ENCODE measurements around the gene ZNF831.

Gene ZNF831

DNA sequence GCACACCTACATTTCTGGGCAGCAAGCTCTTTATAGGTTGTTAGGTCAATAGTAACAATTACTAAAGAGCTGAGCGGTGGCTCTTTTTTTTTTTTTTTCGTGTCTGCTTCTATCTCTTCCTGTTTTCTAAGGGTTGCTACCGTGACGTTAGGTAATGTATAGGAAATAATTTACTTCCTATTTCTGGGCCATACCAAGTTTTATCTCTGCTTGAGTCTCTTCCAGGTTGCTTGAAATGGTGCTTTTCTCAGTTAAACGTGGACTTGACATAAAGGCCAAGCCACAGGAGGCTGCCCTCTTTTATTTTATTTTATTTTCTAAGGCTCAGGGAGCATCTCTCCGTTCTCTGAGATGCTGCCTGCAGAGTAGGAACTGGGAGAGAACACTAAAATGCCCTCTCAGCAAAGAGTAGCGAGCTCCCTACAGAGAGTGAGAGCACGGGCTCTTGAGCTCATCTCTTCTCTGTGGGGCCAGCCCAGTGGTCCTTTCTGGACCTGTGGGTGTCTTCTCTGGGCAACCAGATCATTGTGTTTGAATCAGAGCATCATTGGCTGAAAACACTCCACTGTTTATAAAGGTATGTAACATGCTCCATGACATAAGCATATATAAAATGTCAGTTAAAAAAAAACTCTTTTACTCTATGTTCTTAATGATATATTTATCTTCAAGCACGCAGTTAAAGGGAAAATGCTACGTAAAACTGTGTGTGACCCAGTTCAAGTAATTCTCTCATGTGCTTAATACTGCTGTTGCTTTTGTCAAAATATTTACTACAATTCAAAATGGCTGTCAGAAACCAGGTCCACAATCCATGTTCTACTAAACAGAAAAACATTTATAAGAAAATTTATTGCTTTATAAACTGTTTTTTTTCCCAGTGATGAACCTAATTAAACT, at the start of gene ZNF831:
ZNF831 (plus strand) TSS at position 191 of the 900 bp plus-strand sequence. CDS start 27,199 bp downstream, outside the sequence.
- no peak within 1 kb of the TSS for H3K4me3 ChIP-seq (replicated peaks in 1 of 2; ENCODE audit: low read depth in 2 of 2, low read length in 2 of 2)
- TF ChIP-seq, protein P1, sequence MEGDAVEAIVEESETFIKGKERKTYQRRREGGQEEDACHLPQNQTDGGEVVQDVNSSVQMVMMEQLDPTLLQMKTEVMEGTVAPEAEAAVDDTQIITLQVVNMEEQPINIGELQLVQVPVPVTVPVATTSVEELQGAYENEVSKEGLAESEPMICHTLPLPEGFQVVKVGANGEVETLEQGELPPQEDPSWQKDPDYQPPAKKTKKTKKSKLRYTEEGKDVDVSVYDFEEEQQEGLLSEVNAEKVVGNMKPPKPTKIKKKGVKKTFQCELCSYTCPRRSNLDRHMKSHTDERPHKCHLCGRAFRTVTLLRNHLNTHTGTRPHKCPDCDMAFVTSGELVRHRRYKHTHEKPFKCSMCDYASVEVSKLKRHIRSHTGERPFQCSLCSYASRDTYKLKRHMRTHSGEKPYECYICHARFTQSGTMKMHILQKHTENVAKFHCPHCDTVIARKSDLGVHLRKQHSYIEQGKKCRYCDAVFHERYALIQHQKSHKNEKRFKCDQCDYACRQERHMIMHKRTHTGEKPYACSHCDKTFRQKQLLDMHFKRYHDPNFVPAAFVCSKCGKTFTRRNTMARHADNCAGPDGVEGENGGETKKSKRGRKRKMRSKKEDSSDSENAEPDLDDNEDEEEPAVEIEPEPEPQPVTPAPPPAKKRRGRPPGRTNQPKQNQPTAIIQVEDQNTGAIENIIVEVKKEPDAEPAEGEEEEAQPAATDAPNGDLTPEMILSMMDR (IDR thresholded peaks at IDR 0.05; ENCODE audit: low read depth, low read length): no peak
- DNase-seq (ENCODE audit: low read depth in 2 of 2): no peak

DNA sequence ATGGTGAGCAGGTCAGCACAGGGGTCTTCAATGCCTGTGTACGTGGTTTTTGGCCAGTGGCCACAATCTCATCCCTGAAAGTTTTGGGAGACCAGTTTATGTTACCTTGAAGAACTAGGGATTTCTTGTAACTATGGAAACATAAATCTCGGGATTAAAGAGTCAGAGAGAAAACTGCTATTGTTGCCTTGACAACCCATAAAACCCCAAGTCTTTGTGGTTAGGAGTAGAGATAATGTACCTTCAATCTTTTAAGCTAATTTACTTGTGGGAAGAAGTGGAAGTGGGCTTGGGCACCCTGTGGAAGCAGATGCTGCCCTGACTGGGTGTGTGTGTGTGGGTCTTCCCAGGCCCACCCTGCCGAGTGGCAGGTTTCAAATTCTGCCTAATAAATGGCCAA, 46.1 kb upstream of the ZNF831 start:
- TF ChIP-seq, protein P1 (IDR thresholded peaks at IDR 0.05; ENCODE audit: low read depth, low read length): no peak
- DNase-seq (ENCODE audit: low read depth in 2 of 2): no peak
- no peak overlapping the region for H3K4me3 ChIP-seq (replicated peaks in 1 of 2; ENCODE audit: low read depth in 2 of 2, low read length in 2 of 2)

- H3K4me3 ChIP-seq (replicated peaks in 1 of 2; ENCODE audit: low read depth in 2 of 2, low read length in 2 of 2): no peak overlapping the region
- DNase-seq (ENCODE audit: low read depth in 2 of 2): no peak
- TF ChIP-seq, protein P1 (IDR thresholded peaks at IDR 0.05; ENCODE audit: low read depth, low read length): no peak
These were observed 44.8 kb upstream of the ZNF831 start for GRCh38 chr20:59118855-59119254.

DNA sequence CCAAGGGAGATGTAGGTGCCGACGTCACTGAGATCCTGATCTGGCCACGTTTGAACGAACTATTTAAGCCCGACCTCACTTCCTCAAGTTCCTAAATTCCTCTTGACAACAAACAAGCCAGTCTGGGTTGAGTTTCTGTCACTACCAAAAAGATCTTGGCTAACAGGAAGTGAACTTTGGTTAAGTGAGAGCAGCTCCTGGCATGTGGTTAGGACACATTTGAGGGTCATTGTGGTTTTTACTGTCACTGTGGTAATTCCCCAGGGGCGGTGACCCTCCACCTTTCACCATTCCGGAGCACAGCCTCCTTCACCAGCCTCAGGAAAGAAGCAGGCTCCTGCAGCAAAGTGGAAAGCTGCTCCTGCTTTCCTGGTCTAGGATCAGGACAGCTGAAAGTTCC, 43.1 kb upstream of the ZNF831 start:
- TF ChIP-seq, protein P1 (IDR thresholded peaks at IDR 0.05; ENCODE audit: low read depth, low read length): no peak
- H3K4me3 ChIP-seq (replicated peaks in 1 of 2; ENCODE audit: low read depth in 2 of 2, low read length in 2 of 2): no peak overlapping the region
- no peak for DNase-seq (ENCODE audit: low read depth in 2 of 2)

GRCh38 chr20:59120919-59121318, 42.7 kb upstream of the ZNF831 start:
- H3K4me3 ChIP-seq (replicated peaks in 1 of 2; ENCODE audit: low read depth in 2 of 2, low read length in 2 of 2): no peak overlapping the region
- TF ChIP-seq, protein P1 (IDR thresholded peaks at IDR 0.05; ENCODE audit: low read depth, low read length): no peak
- no peak for DNase-seq (ENCODE audit: low read depth in 2 of 2)

DNA sequence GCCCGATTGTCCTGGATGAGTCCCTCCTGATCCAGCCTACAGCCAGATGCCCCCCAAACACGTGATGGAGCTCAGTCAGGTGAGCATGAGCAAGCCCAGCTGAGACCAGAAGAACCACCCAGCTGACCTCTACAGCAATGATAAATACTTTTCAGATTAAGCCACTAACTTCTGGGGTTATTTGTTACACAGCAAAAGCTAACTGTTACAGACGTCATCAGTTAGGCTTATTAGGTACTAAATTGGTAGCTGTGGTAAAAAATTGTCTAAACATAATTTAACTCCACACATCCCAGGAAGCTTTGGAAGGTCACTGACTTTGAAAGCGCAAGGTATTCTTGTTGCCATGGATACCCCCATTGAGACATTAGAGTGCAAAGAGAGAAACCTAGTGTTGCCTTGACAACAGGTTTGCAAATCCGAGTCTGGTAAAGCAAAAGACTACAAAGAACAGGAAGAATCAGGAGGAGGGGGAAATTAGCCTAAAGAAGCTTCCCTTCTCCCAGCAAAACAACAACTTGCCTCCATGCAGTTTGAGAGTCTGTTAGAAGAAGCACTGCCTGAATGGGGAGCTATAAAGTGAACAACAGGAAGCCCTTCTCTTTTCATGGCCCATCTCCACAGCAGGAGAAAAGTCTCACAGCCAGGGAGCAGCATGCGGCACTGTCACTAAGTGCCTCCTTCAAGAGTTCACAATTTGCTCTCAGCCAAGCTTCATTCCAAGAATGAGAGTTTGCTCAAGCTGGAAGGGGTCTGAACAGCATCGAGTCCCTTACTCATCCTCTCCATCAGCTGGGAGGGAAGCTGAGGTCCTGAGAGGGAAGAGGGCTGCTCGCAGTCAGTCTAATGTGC, 41.7 kb upstream of the ZNF831 start:
- DNase-seq (ENCODE audit: low read depth in 2 of 2): no peak
- TF ChIP-seq, protein P1 (IDR thresholded peaks at IDR 0.05; ENCODE audit: low read depth, low read length): no peak
- no peak overlapping the region for H3K4me3 ChIP-seq (replicated peaks in 1 of 2; ENCODE audit: low read depth in 2 of 2, low read length in 2 of 2)

All from cardiac fibroblast (primary cell).